Forelimb muscle (tissue), 1 donor: ENCODE measurements around the gene AATF. TPM values are rescaled to one million over a fixed set of nuclear protein-coding genes. Genes with fewer than 3 reads are reported as not detected.
A peak's percentile ranks its signal among the peaks of the same experiment; 100 is the strongest.

ENCODE experiments used
- DNase-seq: peaks from one replicate; pipeline ENCODE4 v3.0.0-alpha.2; 2013; ENCODE audit warnings: low read depth
- polyA plus RNA-seq: library from polyadenylated mRNA; unstranded; fragments of 120-200 nt; gene quantifications from one replicate; pipeline ENCODE4 v1.2.1, GENCODE V29; 2013; ENCODE audit not compliant: insufficient read length

The AATF gene, protein sequence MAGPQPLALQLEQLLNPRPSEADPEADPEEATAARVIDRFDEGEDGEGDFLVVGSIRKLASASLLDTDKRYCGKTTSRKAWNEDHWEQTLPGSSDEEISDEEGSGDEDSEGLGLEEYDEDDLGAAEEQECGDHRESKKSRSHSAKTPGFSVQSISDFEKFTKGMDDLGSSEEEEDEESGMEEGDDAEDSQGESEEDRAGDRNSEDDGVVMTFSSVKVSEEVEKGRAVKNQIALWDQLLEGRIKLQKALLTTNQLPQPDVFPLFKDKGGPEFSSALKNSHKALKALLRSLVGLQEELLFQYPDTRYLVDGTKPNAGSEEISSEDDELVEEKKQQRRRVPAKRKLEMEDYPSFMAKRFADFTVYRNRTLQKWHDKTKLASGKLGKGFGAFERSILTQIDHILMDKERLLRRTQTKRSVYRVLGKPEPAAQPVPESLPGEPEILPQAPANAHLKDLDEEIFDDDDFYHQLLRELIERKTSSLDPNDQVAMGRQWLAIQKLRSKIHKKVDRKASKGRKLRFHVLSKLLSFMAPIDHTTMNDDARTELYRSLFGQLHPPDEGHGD
- 22.4 TPM for polyA plus RNA-seq

DNA sequence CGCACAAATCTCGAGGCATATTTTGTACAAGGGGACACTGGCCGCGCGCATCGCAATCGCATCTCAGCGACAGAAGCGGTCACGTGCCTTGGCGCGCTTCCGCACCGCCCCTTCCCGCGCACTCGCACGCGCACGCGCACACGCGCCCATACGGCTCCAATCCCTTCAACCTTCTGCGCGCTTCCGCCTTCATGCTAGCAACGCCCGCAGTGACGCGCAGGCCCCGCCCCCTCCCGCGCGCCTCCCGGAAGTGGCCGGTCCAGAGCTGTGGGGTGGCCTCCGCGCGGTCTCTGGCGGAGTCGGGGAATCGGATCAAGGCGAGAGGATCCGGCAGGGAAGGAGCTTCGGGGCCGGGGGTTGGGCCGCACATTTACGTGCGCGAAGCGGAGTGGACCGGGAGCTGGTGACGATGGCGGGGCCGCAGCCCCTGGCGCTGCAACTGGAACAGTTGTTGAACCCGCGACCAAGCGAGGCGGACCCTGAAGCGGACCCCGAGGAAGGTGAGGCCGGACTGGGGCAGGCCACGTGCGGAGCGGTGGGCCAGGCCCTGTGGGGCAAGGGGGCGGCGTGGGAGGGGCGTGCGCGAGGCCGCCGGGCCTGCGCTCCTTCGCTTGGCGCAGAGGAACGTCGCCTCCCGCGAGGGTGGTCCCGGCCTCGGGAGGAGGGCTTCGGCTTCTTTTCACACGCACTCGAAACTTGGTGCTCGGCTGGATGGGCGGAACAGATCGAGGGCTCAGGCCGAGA lies at the start of gene AATF:
AATF (plus strand) TSS at position 238 of the 744 bp plus-strand sequence; CDS start at position 410, 172 bp downstream.
- peak; percentile 90 for DNase-seq

DNA sequence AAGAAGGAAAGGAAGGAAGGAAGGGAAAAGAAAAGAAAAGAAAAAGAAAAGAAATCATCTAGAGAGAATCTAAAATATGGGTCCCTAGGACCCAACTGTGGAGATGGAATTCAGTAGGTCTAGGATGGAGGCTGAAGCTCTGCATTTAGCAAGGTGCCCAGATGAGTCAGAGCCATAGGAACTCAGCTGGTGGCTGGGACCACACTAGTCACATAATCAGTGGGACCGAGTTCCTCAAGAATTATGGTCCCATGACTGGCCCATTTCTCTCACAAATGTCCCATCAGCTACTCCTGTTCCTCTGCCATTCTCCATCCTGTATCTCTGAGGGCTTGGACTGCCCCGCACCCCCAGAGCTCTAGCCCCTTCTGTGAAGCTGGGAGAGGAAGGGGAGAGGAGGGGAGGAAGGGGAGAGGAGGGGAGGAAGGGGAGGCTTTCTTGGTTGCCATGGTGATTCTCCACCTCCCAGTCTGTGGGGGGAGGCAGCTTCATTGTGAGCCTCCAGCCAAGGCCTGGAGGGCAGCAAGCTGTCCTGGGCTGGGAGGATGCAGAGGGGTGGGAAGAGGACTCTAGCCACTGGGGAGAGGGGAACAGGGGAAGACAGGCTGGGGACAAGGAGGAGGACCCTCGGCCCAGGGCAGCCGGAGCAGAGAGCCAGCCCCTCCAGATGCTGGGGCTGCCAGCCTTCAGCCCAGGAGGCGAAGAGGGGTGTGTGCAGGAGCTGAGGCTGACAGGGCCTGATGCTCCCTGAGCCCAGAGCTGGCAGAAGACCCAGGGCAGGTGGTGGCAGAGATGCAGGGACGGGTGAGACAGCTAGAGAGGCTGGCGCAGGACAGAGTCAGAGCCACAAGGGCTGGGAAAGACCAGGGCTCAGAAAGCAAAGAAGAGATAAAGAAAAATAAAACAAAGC lies 49.2 kb upstream of the AATF start:
- DNase-seq = no peak

DNA sequence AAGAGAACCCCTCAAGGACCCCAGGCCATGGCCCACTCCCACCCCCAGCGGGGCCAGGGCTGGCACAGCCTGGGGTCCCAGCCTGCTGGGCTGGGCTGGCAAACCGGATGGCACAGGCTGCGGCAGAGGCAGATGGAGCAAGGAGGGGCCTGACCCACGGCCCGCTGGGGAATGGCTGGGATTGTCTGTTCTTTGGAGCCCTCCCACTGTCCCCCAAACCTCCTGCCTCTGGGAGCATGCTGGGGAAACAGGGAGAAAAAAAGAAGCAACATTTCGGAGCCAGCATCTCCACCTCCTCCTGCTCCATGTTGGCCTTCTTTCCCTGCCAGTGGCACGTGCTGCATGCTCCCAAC lies 48.6 kb upstream of the AATF start:
- DNase-seq = no peak

DNA sequence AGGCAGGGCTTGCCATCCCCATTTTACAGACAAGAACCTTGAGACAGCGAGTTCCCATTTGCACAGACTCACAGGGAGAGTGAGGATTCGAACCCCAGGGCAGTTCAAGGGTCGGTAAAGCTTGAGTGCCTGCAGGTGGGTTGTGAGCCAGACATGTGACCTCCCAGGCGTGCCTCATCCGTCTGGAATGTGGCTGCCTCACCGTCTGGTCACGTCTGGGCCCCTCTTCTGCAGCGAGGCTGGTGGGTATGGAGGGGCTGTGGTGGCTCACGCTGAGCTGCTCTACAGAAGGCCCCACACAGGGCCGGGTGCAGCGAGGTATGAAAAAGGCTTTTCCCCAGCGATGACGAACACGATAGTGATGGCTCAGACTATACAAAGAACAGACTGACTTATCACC lies 47.2 kb upstream of the AATF start:
- no peak for DNase-seq

DNA sequence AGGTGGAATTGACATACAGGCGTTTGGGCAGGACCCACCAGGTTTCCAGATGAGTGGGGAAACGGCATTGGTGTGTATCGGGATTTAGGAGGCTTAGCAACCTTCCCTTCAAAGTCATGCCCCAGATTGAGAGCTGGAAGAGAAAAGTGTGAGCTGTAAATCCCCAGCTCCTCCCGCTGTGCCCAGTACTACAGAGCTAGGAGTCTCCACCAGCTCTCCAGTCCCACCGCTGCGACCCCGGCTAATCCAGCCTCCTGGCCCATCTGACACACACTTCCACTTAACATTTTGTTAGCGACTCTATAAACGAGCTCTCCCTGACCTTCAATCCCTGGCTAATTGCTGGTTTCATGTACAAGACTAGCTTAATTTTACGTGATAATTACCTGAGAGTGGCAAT lies 41.3 kb upstream of the AATF start:
- DNase-seq = no peak

DNA sequence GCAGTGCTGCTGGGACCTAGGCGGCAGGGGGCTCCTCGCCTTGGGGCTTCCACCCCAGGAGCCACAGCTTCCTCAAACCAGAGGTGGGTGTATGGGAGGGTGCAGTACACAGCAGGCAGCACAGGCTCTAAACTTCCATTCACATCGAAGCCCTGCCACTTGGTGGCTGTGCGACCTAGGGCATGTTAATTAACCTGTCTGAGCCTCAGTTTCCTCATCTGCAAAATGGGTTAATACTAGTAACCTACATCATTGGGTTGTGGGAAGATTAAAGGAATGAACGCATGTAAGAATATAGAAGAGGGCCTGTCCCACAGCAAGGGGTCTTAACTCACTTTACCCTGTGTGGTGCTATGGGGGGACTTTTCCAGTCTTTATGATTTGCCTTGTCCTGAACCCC lies 38.2 kb upstream of the AATF start:
- DNase-seq = no peak

DNA sequence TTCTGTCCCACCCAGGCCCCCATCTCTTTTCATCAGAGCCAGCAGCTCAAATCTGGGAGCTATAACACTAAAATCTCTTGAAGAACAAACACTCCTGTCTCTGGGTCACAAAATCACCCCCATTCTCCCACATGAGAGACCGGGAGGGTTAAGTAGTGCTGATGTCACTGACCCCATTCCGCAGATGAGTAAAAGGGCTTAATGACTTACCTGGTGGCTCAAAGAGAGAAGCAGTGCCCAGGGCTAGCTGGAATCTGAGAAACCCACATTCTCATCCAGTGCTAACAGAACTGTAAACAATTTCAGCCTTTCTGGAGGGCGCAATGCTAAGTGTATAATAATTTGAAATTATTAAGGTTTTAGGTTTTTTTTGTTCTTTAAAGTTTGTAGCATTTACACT lies 37.8 kb upstream of the AATF start:
- DNase-seq = no peak

DNA sequence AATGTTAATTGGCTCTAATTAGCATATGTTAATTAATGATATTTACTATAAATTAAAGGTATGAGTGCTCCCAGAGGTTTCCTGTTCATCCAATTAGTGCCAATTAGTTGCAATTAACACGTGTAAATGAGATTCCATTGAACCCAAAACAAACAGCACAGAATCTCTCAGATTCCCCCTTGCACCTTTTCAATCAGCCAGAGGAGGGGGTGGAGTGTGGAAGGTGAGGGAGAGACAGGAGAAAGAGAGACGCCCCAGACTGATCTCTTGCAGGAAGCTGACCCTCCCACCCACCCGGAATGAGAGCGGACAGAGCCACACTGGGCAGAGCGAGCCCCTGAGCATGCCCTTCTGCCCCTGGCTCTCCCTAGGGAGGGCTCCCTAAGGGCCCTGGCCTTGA lies 35.6 kb upstream of the AATF start:
- no peak for DNase-seq

DNA sequence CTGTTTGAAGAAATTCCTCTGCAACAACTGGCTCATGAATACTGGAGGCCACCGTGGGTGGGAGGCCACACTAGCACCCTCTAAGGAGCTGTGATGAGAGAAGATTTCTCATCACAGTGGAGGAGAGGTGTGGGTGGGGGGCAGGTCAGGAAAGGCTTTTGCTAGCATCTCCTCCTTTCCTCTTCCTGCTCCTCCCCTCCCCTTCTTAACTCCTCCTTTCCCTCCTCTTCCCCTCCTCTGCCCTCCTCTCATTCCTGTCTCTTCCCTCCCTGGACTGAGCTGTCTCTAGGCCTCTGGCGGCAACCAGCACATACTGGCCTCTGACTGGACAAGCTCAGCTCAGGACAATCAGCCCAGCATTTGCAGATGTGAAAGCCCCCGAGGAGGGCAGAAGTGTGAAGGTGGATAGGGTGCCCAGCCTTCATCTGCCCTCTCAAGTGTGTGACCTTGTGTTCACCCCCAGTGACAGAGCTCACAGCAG lies 30.5 kb upstream of the AATF start:
- no peak for DNase-seq

DNA sequence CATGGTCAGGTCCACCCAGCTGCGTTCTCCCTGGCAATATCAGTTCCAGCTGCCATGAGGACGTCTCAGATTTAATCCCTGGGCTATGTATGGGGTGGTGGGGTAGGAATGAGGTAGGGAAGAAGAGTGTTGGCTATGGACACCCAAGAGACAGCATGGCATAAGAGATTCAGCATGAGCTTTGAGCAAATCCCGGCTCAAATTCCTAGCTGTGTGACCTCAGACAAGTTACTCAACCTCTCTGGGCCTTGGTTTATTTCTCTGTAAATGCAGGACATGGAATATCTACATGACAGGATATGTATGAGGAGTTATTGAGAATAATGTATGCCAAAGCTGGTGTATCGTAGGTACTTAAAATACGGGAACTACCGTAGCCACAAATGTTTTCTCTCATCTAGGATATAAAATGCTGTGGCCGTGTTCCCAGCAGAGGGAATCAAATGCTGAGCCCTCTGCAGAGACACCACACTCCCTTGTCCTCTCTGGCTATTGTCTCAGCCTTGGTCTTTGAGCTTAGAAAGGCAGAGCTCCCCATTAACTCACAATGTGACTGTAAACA lies 29.3 kb upstream of the AATF start:
- no peak for DNase-seq

DNA sequence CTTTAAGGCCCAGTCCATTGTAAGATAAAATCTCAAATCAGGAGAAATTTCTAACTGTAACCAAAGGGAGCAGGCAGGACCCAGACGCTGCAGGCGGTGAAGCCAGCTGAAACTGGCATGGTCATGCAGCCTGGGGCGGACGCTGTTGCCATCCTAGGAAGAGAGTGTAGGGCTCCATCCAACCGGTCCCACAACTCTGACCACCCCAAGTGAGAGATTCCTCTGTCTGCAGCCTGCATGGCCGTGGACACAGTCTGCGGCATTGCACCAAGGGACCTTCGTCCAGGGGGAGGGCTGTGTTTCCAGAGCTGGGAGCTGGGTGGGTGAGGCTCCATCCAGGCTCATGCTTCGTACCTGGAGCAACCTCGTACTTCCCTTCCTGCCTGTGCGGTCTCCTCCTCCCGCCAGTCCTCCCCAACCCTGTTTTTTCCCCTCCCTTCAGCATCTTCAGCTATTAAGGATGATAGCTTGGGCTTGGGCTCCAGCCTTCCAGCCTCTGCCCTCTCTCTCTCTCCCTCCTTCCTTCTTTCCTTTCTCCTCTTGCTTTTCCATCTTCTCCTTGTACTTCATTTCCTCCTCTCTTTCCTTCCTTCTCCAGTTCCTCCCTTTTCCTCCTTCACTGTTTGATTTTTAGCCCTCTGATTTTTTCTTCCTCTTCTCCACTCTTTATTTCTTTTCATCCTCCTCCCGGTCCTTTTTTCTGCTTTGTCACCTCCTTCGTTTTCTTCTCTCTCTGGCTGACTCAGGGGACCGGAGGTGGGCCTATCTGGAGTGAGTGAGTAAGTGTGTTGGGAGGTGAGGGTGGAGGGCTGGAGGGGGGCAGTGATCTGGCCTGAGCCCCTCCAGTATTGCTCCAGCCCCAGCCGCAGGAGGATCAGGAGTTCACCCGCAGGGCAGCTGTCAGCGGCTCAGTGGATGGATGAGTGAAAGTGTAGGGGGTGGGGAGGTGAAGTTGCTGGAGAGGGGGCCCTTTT lies 28.4 kb upstream of the AATF start:
- DNase-seq = no peak

DNA sequence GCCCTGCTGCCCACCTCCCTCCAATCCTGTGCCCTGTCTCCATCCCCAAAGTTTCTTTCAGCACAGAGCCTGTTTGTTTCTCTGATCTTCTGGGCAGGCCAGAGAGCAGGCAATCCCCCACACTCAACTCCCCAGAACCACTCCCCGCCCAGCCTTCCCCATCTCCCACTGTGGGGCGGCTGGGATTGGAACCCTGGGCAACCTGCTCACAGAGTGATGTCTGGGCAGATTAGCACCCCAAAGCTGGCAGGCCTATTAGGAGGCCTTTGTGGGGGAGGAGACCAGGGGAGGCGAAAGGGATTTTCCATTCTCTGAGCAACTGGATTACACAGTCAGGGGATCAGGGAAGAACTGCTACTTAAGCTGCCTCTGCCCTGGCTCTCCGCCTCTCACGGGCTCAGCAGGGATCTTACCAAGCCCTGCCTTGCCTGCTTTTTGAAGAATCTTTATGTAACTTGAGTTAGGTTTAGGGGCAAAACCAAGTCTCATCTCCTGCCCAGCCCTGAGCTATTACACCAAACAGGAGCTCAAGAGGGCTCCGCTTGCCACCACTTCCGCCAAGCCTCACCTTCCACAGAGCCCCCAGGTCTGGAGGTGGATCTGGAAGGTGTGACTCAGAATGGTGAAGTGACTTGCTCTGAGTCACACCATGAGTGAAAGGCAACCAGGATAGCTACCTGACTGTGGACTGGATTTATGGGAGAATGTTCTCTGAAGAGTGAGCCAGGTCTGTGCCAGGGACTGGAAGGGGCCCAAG lies 27.5 kb upstream of the AATF start:
- no peak for DNase-seq

DNA sequence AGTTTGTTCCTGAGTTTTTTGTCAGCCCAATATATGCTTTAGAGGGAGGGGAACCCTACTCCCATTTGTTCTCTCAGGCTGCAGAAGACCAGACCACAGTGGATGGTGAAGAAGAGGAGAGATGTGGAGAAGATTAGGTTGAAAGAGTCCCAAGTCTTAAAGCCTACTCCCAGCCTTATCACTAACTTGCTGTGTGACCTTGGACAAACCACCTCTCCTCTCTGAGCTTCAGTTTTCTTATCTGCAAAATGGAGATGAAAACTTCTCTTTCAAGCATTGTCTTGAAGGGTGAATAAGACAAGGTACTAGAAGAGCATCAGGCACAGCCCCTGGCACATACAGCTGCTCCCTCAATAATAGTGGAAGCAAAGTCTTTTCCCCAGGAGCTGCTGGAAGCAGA lies 26.6 kb upstream of the AATF start:
- DNase-seq = no peak

DNA sequence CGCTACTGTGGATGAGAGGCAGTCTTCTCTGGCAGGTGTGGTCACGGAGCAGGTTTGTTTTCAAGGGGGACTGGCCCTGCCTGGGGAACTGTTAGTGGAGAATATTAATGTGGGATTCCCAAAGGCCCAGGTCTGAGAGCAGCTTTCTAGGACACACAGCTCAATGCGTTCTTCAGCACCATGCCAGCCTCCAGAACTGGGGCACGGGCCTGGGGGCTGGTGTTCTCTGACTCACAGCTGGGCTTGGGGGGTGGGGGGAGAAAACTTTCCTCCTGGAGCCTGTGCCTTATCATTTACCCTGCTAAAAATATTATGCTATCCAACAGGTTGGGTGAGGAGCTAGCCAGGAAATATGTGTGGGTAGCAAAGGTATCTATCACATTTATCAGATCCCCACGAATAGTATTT lies 24.9 kb upstream of the AATF start:
- DNase-seq = no peak

DNA sequence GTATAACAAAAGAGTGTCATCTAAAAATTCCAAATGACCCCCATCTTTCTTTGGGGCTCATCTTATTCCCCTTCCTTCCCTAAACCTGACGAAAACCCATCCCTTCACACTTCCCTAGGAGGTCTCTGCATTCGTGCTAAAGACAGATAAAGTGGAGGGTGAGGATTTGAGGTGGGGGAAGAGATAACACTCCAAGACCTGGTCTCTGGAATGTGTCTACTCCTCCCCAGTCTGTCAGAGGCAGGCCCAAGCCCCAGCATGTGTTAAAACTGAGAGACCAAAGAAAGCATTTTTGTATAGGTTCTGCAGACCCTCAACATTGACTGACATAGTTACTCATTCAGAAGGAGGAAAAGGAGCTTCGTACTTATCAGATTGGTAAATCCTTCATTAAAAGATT lies 22.5 kb upstream of the AATF start:
- no peak for DNase-seq

DNA sequence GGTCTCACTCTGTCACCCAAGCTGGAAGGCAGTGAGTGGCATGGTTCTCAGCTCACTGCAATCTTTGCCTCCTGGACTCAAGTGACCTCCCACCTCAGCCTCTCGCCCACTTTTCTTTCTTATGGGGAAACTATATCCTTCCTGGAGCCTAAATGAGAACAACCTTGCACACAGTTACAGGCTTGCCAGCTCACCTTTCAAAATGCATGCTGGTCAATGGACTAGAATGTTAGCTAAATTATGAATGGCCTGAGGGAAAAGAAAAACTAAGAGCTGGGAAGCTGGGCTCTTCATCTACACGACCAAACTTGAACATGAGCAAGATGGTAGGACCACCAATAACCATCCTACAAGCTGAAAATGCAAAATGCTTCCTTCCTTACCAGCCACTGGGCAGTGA lies 22.1 kb upstream of the AATF start:
- no peak for DNase-seq

DNA sequence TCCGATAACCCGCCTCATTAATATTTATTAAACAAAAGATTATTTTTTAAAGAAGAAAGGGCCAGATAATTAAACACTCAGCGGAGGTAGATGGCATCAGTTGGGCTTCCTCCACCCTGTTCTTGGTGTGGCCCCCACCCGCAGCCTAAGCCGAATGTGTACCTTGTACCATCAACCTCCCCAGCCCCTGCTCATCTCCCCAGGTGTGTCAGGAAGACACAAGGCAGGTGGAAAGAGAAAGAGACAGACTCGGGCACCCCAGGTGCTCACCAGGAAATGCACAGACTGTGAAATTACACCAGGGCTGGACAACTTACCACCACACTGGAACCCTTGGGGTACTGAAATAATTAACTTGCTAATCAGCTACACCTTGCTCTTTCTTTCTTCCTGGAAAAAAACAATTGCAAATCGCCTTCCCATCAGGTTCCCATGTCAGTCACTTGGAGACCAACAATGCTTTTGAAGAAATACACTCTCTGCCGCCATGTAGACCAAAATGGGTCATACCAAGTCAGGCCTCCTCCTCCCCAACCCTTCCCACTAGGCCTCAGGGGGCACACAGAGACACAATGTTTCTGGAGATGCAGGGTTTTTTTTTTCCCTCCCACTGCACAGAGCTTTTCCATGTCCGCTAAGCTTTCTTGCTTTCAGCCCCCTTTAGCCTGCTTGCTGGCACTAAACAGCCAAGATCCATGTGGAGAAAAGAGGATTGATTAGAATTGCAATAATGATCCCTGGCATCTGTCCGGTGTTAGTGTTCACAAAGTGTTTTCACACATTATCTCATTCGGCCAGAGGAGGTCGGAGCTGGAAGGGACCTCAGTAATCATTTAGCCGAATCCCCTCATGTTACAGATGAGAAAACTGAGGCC lies 20.0 kb upstream of the AATF start:
- DNase-seq = no peak

DNA sequence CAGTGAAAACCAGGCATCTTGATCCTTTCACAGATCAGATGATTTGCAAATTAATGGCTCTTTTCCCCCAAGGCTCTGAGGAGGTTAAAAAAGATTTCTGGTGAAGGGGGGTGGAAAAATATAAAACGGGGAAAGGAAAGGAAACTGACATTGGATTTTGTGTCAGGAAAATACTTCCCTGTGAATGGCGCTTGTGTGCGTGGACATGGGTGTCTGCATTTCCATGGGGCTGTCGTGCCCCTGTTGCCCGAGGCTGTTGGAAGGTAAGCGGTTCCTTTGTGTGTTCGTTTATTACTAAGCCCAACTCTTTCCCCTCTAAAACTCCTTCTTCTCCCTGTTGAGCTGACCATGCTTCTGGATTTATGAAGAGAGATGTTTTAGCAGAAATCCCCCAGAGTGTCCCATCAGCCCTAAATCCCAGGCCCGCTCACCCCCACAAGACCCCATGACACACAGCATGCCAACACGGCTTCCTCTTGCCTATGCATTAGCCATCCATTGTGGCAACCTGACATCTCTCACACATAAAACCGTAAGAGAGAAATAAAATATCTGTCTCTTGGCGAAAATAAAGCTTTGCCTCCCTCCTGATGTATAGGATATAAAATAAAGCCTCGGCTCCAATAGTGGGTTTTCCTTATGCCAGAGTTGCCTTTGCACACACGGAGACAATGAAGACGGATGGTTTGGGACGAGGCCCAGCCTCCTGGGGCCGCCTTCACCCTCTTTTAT lies 18.7 kb upstream of the AATF start:
- DNase-seq = no peak
